Inflammatory macrophage treated with lipopolysaccharide for 4 hours (primary cell): ENCODE results near the gene SPSB2.
"Not testable (repeated sequence)": the region's sequence is repeated elsewhere in the genome, so short reads cannot be mapped to it uniquely, and the experiment has no call there.

Experiments used
- DNase-seq: peaks from one replicate; pipeline ENCODE4 v3.0.0-alpha.2; 2020

Gene SPSB2

GRCh38 chr12:6869049-6870021 lies 3.8 kb downstream of the SPSB2 start:
- peak; percentile 58 for DNase-seq

- DNase-seq, result peak; percentile 35
Observed at GRCh38 chr12:6868211-6869048, 4.7 kb downstream of the SPSB2 start.

GRCh38 chr12:6867413-6868210 lies 5.5 kb downstream of the SPSB2 start, which contains the start of gene TPI1:
Gene TPI1, plus strand, starts transcription at chr12:6867531. Its CDS starts 36 bp downstream, at chr12:6867567.
- peak; percentile 85 for DNase-seq

GRCh38 chr12:6866920-6867412 lies 6.1 kb downstream of the SPSB2 start:
- DNase-seq, result peak; percentile 65

- no peak for DNase-seq
Observed at GRCh38 chr12:6866163-6866919, 6.8 kb downstream of the SPSB2 start.

GRCh38 chr12:6865307-6865706 lies 7.8 kb downstream of the SPSB2 start:
- not testable (repeated sequence) for DNase-seq

- DNase-seq, result no peak
Observed at GRCh38 chr12:6863586-6864321, 9.3 kb downstream of the SPSB2 start.

- DNase-seq, result no peak
Observed at GRCh38 chr12:6863033-6863432, 10.1 kb downstream of the SPSB2 start.

GRCh38 chr12:6861391-6861790 lies 11.7 kb downstream of the SPSB2 start:
- no peak for DNase-seq

- DNase-seq, result no peak
Observed at GRCh38 chr12:6860942-6861341, 12.2 kb downstream of the SPSB2 start.

GRCh38 chr12:6860116-6860515 lies 13.0 kb downstream of the SPSB2 start:
- no peak for DNase-seq

GRCh38 chr12:6858799-6859198 lies 14.3 kb downstream of the SPSB2 start:
- DNase-seq, result no peak

GRCh38 chr12:6855322-6855721 lies 17.8 kb downstream of the SPSB2 start:
- no peak for DNase-seq

GRCh38 chr12:6854036-6854435 lies 19.1 kb downstream of the SPSB2 start:
- no peak for DNase-seq

GRCh38 chr12:6853626-6854025 lies 19.5 kb downstream of the SPSB2 start:
- DNase-seq, result no peak

- no peak for DNase-seq
Observed at GRCh38 chr12:6852651-6853354, 20.3 kb downstream of the SPSB2 start.

- DNase-seq, result peak; percentile 100
Observed at GRCh38 chr12:6851921-6852650, 21.0 kb downstream of the SPSB2 start, which contains the start of gene USP5. Gene USP5, plus strand, starts transcription at chr12:6852150. Its CDS starts 30 bp downstream, at chr12:6852180.

- DNase-seq, result peak; percentile 99
Observed at GRCh38 chr12:6851153-6851920, 21.8 kb downstream of the SPSB2 start, which contains the start of gene CDCA3. Gene CDCA3, minus strand, starts transcription at chr12:6851286. Its CDS starts 334 bp downstream, at chr12:6850952.

- no peak for DNase-seq
Observed at GRCh38 chr12:6850796-6851152, 22.3 kb downstream of the SPSB2 start.
